NT2/D1 (cell line): ENCODE results near the gene PSME3.

Experiments used
- SUZ12 ChIP-seq: IDR thresholded peaks from 2 replicates; pipeline ENCODE4 v1.6.1; 2011; ENCODE audit not compliant: insufficient read length, insufficient read depth; ENCODE audit errors: extremely low read depth
- YY1 ChIP-seq: IDR thresholded peaks from 2 replicates; pipeline ENCODE4 v1.6.1; 2011; ENCODE audit not compliant: insufficient read length, insufficient read depth
- ZNF274 ChIP-seq: IDR thresholded peaks from 2 replicates; pipeline ENCODE4 v1.6.1; 2011; ENCODE audit warnings: mild to moderate bottlenecking, low read depth, low read length

GRCh38 chr17:42804918-42805367 is 28.3 kb upstream of the PSME3 start:
- TF ChIP-seq SUZ12: no peak
- TF ChIP-seq YY1: no peak
- TF ChIP-seq ZNF274: no peak
